Smooth muscle cell of the umbilical artery (primary cell): ENCODE data around the gene ELP1. TPM values are rescaled to one million over a fixed set of nuclear protein-coding genes. Genes with fewer than 3 reads are reported as not detected.

Source experiments
- total RNA-seq: library from RNA; depleted of rRNA; stranded (reverse); fragments of >200 nt; gene quantifications from 2 replicates; pipeline ENCODE4 v1.2.3, GENCODE V29; 2014

Gene ELP1
- 52.6 and 73.2 TPM in 2 replicates for total RNA-seq

GRCh38 chr9:108933718-108934322 is at the start of gene ELP1:
TSS of gene ELP1 (minus strand) at chr9:108934124. CDS start at chr9:108931146, 2,978 bp downstream.

GRCh38 chr9:108934323-108934893 is 484 bp upstream of the ELP1 start, which contains the start of gene ABITRAM:
TSS of gene ABITRAM (plus strand) at chr9:108934400. CDS start at chr9:108934487, 87 bp downstream.

GRCh38 chr9:108861997-108862396 is 71.9 kb downstream of the ELP1 start, which contains the start of gene ACTL7A:
TSS of gene ACTL7A (plus strand) at chr9:108862266. CDS start at chr9:108862323, 57 bp downstream.

GRCh38 chr9:108855888-108856287 is 78.0 kb downstream of the ELP1 start, which contains the start of gene ACTL7B:
TSS of gene ACTL7B (minus strand) at chr9:108855986. CDS start at chr9:108855930, 56 bp downstream.

Other genes with a start within 250 kb of the ELP1 start
- gene ACTL7B, start 78.1 kb downstream of the ELP1 start, total RNA-seq: not detected in 2 replicates
- not detected in 2 replicates for gene ACTL7A, start 71.9 kb downstream of the ELP1 start, total RNA-seq
- gene ABITRAM, start 276 bp upstream of the ELP1 start, total RNA-seq: 7.1 and 7.8 TPM in 2 replicates
- gene CTNNAL1, start 79.4 kb upstream of the ELP1 start, total RNA-seq: 54.3 and 103 TPM in 2 replicates
- gene TMEM245, start 185.8 kb upstream of the ELP1 start, total RNA-seq: 60.0 TPM in 2 replicates
- under 0.01 and 0.28 TPM in 2 replicates for gene FRRS1L, start 233.1 kb upstream of the ELP1 start, total RNA-seq